NCI-H510A treated with DMSO at 0.1 percent for 48 hours (cell line): ENCODE measurements around the gene SPECC1L.

Source experiments
- DNase-seq: peaks from one replicate; lab custom pipeline; 2025; lab: John Stamatoyannopoulos, UW

SPECC1L gene

GRCh38 chr22:24430431-24431308 is 160.0 kb downstream of the SPECC1L start:
- no peak for DNase-seq

- no peak for DNase-seq
Observed at GRCh38 chr22:24431309-24432034, 160.8 kb downstream of the SPECC1L start.

GRCh38 chr22:24432059-24432853 is 161.6 kb downstream of the SPECC1L start:
- DNase-seq: no peak

DNA sequence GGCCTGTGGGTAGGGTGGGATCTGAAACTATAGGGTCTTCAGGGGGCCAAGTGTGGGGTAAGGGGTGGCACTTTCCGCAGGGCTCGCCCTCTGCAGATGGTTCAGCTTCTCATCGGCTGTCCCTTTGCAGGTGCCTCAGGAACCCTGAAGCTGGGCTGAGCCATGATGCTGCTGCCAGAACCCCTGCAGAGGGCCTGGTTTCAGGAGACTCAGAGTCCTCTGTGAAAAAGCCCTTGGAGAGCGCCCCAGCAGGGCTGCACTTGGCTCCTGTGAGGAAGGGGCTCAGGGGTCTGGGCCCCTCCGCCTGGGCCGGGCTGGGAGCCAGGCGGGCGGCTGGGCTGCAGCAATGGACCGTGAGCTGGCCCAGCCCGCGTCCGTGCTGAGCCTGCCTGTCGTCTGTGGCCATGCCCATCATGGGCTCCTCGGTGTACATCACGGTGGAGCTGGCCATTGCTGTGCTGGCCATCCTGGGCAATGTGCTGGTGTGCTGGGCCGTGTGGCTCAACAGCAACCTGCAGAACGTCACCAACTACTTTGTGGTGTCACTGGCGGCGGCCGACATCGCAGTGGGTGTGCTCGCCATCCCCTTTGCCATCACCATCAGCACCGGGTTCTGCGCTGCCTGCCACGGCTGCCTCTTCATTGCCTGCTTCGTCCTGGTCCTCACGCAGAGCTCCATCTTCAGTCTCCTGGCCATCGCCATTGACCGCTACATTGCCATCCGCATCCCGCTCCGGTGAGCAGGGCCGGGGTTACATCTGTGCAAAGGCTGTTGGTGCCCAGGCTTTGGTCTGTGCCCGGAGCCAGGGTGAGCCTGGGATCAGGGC is 162.6 kb downstream of the SPECC1L start:
- DNase-seq: no peak

DNA sequence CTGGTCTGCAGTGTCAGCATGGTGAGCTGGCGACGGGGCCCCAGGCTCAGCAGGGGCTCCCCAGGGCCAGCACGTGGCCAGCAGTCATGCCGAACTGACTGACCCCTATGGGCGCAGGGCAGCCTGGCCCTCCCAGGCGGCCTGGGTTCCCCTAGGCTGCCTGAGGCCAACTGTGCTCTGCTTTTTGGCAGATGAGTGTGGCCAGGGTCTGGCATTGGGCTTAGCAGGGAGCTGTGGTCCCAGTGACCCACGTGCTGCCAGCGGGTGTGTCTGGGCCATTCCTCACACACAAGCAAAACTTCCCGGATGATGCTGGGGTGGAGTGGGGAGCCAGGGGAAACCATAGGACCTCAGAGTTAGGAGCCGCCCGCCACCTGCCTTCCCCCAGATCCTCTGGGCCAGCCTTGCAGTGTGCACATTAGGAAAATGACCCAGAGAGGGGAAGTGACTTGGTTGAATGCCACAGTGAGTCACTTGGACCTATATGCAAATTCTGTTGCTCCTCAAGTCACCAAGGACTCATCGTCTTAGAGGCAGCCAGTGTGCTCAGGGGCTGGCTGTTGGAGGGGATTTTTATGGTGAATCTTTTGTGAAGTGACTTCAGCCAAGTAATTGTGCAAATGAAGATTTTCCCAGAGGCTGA is 163.3 kb downstream of the SPECC1L start:
- DNase-seq: no peak

DNA sequence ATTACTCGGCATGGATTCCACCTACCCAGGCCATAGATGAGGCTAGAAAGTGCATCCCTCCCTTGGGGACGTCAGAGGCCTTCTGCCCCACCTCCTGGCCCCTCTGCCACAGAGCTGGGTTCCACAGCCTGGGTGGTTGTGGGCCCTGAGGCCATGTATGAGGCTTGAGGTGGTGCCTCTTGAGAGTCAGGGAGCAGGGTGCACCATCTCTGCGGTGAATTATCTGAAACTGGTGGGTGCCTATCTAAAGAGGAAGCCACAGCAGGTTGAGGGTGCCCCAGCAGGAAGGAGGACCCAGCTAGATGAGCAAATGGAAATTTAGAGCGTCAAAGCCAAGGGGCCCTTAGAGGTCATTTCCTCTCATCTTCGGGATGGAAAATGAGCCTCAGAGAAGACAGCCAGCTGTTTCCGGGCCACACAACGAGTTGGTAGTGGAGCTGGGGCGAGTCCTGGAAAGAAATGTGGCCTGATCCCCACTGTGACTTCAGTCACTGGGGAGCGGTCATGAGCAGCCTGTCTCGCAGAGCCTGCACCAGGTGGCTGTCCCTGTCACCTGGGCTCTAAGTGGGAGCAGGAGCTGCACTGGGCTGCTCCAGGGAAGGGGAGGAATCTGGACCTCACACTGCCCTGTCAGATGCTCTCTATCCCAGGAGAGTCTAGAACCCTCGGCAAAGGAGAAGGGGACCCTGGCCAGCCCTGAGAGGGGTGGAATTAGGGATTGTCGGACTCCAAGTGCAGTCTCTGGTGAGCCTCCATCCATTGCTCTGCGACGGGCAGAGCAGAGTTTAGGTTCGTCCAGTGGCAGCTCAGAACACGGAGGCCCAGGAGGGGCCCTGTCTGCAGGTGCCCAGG is 164.1 kb downstream of the SPECC1L start:
- DNase-seq: no peak

- no peak for DNase-seq
Observed at GRCh38 chr22:24435323-24435645, 164.7 kb downstream of the SPECC1L start.

DNA sequence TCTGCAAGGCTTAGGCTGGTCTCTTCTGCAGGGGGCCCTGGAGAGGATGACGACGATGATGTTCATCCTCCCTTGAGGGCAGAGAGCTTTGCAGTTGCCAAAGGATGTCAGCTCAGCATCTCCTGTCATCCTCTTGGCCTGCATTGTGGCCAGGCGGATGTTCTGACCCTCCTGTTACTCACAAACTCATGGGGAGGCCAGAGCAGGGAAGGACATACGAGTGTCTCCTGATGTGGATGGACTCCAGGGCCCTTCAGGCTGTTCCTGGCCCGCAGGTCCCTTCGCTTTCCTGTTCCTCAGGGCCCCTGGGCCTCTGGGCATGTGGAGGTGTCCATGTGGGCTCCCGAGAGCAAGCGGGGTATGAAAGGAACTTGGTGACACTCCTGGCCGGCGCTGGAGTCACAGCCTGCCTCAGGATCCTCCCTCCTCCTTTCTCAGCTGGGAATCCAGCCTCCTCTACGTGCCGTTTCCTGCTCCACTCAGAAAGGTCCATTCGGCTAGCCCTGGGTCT is 165.3 kb downstream of the SPECC1L start:
- DNase-seq: no peak

GRCh38 chr22:24436553-24436952 is 165.9 kb downstream of the SPECC1L start:
- DNase-seq: no peak

DNA sequence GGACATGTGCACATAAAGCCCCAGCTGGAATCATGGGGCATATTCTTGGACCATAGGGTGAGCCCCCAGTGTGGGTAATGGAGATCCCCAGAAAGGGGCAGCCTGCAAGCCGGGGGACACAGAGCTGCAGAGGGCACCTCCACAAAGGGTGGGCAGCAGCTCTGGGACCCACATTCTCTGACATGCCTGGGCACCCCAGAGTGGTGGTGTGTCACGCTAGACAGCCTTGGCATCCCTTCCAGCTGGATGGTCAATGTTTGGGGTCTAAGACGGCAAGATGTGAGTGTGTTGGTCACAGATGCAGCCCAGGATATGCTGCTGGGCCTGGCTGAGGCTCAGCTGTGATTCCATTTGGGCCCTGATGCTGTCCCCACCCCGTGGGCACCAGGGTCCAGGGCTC is 166.5 kb downstream of the SPECC1L start:
- no peak for DNase-seq

- DNase-seq: no peak
Observed at GRCh38 chr22:24437741-24438328, 167.2 kb downstream of the SPECC1L start.

- DNase-seq: no peak
Observed at GRCh38 chr22:24440270-24440717, 169.7 kb downstream of the SPECC1L start.

GRCh38 chr22:24440718-24441405 is 170.2 kb downstream of the SPECC1L start:
- no peak for DNase-seq

DNA sequence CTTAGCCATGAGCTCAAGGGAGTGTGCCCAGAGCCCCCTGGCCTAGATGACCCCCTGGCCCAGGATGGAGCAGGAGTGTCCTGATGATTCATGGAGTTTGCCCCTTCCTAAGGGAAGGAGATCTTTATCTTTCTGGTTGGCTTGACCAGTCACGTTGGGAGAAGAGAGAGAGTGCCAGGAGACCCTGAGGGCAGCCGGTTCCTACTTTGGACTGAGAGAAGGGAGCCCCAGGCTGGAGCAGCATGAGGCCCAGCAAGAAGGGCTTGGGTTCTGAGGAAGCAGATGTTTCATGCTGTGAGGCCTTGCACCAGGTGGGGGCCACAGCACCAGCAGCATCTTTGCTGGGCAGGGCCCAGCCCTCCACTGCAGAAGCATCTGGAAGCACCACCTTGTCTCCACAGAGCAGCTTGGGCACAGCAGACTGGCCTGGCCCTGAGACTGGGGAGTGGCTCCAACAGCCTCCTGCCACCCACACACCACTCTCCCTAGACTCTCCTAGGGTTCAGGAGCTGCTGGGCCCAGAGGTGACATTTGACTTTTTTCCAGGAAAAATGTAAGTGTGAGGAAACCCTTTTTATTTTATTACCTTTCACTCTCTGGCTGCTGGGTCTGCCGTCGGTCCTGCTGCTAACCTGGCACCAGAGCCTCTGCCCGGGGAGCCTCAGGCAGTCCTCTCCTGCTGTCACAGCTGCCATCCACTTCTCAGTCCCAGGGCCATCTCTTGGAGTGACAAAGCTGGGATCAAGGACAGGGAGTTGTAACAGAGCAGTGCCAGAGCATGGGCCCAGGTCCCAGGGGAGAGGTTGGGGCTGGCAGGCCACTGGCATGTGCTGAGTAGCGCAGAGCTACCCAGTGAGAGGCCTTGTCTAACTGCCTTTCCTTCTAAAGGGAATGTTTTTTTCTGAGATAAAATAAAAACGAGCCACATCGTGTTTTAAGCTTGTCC is 171.0 kb downstream of the SPECC1L start:
- DNase-seq: no peak

GRCh38 chr22:24442352-24442744 is 171.7 kb downstream of the SPECC1L start:
- no peak for DNase-seq

DNA sequence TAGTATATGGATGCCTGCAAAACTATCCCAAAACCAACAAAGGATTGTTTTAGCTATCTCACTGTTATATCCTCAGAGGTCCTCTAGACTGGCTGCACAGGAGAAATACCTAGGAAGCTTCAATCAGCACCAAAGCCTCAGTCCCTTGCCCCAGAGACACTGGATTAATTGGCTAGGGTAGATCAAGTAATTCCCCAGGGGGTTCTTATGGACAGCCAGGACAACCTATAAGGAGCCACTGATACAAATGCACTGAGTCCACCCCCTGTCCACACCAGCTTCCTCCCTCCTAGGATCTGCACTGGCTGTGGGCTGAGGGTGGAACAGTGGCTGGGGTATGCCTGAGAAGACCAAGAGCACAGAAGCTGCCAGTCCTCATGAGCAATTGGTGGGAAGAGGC is 173.0 kb downstream of the SPECC1L start:
- no peak for DNase-seq

- no peak for DNase-seq
Observed at GRCh38 chr22:24444251-24444650, 173.6 kb downstream of the SPECC1L start.
